Activated CD4-positive, alpha-beta T cell treated with anti-CD3 and anti-CD28 coated beads for 24 hours (primary cell): Measurements from ENCODE around the gene TMEM223.
"Not testable (repeated sequence)": the region's sequence is repeated elsewhere in the genome, so short reads cannot be mapped to it uniquely, and the experiment has no call there.

Source experiments
- DNase-seq, 2 donors: peaks; one replicate each; pipeline ENCODE4 v3.0.0-alpha.2; 2020; ENCODE audit warnings: low read depth in 2 of 2

Gene TMEM223

GRCh38 chr11:62791501-62792201 lies at the start of gene TMEM223:
Gene TMEM223, minus strand, starts transcription at chr11:62792006. Its CDS starts 12 bp downstream, at chr11:62791994.
- DNase-seq: peak; percentile 85 to 87

GRCh38 chr11:62840721-62841360 lies 49.0 kb upstream of the TMEM223 start:
- DNase-seq: peak; percentile 70 to 74

DNA sequence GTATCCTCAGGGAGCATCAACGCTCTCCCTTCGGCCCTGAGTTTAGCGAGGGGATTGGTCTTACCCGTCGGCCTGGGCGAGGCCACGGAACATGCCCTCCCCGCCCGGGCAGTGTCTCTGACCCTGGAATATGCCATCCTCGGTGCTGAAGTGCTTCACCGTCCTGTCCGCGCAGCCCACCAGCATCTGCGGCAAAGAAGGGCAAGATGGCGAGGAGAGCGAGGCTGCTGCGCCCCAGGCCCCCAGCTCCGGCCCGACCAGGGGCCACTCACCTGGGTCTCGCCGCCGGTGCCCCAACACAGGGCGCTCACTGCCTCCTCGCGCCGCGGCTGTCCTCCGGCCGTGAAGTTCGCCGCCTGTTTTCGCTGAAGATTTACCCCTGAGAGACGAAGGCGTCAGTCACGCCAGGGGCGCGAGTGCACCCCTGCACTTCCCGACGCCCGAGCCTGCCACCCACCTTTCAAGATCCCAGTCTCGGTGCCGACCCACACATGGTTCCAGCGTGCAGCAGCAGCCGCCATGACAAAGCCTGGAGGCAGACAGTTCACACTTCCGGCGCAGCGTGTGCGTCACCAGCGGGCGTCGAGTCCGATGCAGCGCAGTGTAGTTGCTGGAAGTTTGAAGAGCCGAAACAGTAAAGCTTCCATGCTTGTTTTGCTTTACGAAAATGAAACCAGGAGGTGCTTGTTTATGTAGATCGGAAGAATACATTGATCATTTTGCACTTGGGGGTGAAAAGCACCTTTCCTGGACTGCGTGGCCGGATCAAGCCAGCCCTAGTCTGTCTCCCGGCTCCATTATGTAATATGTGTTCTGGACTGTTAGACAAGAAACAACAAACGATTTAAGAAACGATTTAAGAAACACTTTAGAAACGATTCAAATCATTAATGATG lies 47.5 kb upstream of the TMEM223 start, which contains the start of gene WDR74:
Gene WDR74, minus strand, starts transcription at position 541 of the 896 bp plus-strand sequence. Its CDS starts 20 bp downstream, at position 521.
- peak; percentile 75 to 86 for DNase-seq

DNA sequence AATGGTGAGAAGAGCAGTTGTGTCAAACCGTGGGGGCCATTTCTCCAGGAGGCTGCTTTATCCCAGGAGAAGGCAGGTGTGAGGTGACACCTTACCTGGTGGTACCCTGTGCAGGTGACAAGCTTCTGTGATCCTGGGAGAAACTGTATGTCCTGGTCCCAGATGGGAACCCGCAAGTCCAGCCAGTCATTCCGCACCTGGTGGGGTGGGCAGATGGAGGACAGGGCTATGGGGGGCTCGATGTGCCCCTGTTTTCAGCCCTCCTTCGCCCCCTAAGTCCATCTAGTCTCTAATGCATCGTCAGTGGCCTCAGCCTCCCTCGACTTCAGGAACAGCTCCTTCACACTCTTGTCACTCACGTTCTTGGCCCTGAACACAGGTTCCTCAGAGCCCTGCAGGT lies 43.5 kb upstream of the TMEM223 start:
- no peak for DNase-seq

- no peak for DNase-seq
Measured at GRCh38 chr11:62832336-62833234, 40.8 kb upstream of the TMEM223 start, which contains the start of gene TEX54. Gene TEX54, minus strand, starts transcription at chr11:62832841.

DNA sequence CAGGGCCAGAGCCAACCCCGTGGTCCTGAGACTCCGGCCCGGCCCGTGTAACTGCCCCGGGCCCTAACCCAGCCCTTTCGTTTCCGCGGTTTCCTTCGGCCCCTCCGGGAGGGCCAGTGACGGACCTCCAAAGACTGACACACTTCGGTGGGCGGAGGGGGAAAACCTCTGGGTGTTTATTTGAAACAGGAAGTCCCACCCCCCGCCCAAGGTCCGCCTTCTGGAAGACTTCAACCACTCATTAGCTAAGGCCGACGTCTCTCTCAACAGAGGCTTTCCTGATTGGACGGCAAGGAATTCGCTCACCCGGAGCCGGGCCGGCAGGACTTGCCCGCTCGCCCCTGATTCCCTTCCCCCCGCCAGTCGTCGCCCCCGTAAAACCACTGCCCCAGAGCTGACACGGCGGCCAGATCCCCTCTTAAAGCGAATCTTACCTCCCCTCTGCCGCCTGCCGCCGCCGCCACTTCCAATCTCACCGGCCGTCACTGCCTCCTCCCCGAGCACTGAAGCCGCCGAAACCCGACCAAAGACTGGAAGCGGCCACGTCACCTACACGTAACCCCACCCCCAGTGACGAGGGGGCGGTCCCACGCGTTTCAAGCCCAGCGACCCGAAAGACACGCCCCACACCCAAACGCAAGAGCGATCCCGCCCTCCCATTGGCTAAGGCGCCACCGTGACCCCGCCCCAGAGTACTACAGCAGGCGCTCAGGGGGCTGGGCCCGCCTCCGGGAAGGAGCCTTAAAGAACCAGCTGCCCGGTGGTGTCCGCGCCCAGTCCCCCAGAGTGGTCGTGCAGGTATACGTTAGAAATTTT lies 39.9 kb upstream of the TMEM223 start, which contains the start of gene STX5:
Gene STX5, minus strand, starts transcription at position 532 of the 816 bp plus-strand sequence. CDS start 808 bp downstream, outside the sequence.
- peak; percentile 99 to 100 for DNase-seq

DNA sequence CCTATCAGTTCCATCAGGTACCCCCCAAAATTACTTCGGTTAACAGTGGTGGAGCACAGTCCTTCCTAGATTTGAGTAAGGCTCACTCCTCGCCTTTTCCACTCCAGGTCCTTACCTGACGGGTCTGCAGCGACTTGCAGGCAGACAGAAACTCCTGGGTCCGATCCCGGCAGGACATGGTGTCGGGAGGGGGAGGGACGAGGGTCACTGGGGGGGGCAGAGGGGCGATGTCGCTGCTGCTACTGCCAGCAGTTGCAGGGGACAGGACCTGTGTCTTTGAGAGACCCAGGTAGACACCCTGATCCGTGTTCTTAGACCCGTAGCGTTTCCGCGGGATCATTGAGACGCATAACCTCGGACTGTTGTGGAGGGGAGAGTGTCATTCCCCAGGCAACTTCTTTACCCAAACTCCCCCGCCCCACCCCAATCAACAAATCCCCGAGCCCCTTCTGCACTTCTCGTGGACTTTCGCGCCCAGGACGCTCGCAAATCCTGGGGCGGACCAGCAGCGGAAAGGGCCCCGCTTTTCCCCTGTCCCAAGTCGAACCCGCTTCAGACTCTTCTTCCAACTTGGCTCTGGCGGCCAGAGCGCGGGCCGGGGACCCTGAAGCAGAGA lies 39.2 kb upstream of the TMEM223 start:
- DNase-seq: no peak

- DNase-seq: not testable (repeated sequence)
Measured at GRCh38 chr11:62828130-62828529, 36.3 kb upstream of the TMEM223 start.

- no peak for DNase-seq
Measured at GRCh38 chr11:62823677-62824076, 31.9 kb upstream of the TMEM223 start.

DNA sequence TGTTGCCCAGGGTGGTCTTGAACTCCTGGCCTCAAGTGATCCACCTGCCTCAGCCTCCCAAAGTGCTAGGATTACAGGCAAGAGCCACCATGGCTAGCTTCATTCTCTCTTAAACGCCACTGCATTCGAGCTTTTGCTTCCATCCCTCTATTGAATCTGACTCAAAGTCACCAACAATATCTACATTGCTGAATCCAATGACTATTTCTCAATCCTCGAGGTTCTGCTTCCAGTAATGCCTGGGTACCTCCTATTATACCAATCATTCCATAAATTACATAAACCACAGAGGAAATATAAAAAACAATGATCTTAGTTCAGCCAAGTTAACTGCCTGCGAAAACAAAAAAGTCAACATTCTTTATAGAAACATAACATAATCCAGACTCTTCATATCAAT lies 25.3 kb upstream of the TMEM223 start:
- no peak for DNase-seq

DNA sequence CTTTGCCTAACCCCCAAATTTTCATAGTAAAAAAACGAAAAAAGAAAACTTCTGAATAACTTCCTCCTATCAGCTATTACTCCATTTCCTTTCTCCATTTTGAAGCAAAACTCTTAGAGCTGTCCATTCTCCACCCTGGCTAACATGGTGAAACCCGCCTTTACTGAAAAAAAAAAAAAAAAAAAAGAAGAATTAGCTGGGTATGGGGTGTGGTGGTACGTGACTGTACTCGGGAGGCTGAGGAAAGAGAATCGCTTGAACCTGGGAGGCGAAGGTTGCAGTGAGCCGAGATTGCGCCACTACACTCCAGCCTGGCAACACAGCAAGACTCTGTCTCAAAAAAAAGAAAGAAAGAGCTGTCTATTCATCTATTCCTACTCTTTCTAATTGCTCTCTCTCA lies 24.8 kb upstream of the TMEM223 start:
- no peak for DNase-seq

DNA sequence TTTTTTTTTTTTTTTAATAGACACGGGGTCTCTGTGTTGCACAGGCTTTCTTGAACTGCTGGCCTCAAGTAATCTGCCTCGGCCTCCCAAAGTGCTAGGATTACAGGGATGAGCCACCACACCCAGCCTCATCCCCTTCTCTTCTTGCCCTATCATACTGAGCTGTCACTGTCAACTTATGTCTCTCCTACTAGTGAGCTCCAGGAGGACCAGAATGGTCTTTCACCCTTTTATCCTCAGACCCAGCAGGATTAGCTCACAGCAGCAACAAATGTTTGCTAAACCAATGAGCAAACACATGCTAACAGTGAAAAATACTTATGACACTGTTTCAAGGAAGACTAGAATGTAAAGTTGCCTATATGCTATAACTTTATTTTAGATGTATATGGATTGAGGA lies 19.9 kb upstream of the TMEM223 start:
- DNase-seq: no peak

DNA sequence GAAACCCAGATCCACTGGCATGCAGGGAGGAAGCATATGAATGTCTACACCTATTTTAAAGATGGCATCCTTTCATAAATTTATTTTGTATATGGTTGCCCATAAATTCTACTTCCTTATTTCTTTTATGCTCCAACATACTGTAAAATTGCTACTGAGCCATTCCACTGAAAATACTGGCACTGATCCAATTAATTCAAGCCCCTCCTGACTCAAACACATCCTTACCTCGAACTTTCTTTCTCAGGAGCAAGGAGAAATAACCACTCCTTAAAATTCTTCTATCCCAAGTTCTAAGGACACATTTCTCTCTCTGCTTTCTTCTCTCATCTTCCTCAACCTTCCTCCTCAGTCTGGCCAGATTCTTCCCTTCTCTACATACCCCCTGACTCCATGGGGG lies 18.9 kb upstream of the TMEM223 start:
- DNase-seq: no peak

DNA sequence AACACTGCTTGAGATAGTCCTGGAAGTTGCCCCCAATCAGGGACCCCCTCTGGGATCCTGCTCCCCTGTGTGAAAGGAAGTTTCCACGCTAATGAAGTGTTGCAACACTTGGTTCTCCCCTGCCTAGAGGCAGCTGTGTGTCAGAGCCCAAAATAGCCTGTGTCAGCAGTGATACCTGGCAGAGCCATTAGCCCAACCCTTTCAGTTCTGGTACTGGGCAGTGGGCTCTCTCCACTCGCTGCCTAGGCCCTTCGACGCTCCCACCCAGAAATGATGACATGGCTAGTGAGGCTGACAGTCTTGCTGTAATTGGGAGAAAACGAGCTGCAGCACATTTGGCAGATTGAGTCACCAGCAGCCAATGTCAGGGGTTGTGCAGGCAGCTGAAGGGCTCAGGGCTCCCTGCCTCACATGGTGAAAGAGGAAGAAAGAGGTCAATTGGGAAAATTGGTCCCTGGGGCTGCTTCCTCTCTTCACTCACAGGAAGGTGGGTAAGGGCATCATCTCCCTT lies 14.9 kb upstream of the TMEM223 start:
- no peak for DNase-seq

- DNase-seq: no peak
Measured at GRCh38 chr11:62805961-62806441, 14.2 kb upstream of the TMEM223 start.

DNA sequence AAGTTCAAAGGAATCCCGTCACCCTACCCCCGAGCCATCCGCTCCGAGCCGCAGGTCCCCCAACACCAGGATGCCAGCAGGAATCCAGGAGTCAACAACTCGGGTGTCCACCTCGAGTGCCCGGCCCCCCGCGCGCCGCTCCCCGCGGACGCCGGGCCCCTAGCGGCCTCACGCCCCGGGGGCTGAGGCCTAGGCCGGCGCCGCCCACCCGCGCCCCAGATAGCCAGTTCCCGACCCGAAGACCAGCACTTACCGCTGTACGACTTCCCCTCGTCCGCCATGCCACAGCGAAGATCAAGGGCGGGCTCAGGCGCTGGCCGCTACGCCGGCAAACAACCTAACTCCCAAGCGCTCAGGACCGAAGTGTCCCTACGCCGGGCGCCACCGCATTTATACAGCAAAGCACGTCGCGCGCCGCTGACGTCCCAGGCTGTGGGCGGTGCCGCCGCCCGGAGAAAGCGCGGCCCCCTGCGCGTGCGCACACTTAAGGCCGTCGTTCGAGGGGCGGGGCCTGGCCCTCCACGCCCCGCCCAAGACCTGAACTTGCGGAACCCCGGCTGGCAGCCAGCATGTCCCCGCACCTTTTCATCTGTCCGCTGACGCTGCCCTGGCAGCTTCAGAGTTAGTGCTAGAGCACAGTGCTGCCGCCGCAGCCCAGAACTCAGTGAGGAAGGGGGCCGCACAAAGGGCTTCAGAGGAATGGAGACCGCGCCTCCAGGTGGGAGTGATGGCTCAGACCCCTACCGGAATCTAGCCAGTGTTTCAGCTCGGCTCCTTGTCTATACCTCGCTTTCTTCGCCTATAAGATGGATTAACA lies 13.5 kb upstream of the TMEM223 start, which contains the start of gene NXF1:
Gene NXF1, minus strand, starts transcription at position 365 of the 817 bp plus-strand sequence. Its CDS starts 84 bp downstream, at position 281.
- peak; percentile 92 to 93 for DNase-seq

GRCh38 chr11:62804310-62805075 lies 12.7 kb upstream of the TMEM223 start:
- no peak for DNase-seq
